H1 (cell line): ENCODE measurements around the gene MYL6B. TPM values are rescaled to one million over a fixed set of nuclear protein-coding genes. Genes with fewer than 3 reads are reported as not detected.
A peak's percentile ranks its signal among the peaks of the same experiment; 100 is the strongest.

Experiments
- CTCF ChIA-PET: fragments of 300-600 bp; sonication (Branson Sonifier 250); formaldehyde crosslinking; loops from one replicate; lab custom pipeline; 2021; ENCODE audit not compliant: partially characterized antibody; lab: Charles Lee
- POLR2A ChIA-PET: fragments of 300-600 bp; sonication (Branson Sonifier 250); formaldehyde crosslinking; loops from one replicate; lab custom pipeline; 2021; ENCODE audit warnings: inconsistent platforms; ENCODE audit not compliant: partially characterized antibody; lab: Charles Lee
- DNase-seq, 2 experiments: peaks; one replicate each; pipeline versions ENCODE4 v3.0.0 to v3.0.0-alpha.2; 2010 to 2022; ENCODE audit warnings: low spot score in 2 of 2, low read depth in 1 of 2, mixed read lengths in 1 of 2
- FAIRE-seq: peaks from 2 replicates; lab custom pipeline; 2011; peaks lifted over from hg19 to GRCh38; lab: Jason Lieb, UNC
- H2AFZ ChIP-seq: 2 replicates; pipeline ENCODE4 v1.8.1; 2012; ENCODE audit warnings: low read length, inconsistent platforms
- H2AK5ac ChIP-seq: 2 replicates; pipeline ENCODE4 v1.6.1; 2013; ENCODE audit warnings: low read depth, low read length
- H2BK120ac ChIP-seq: replicated peaks from 2 replicates; pipeline ENCODE3; 2013; ENCODE audit warnings: low read depth, low read length, inconsistent platforms
- H2BK12ac ChIP-seq: 2 replicates; pipeline ENCODE4 v1.6.1; 2013; ENCODE audit warnings: low read depth, low read length
- H2BK15ac ChIP-seq: 2 replicates; pipeline ENCODE4 v1.6.1; 2013; ENCODE audit warnings: low read length
- H2BK20ac ChIP-seq: 2 replicates; pipeline ENCODE4 v1.6.1; 2013; ENCODE audit warnings: low read length
- H2BK5ac ChIP-seq: 2 replicates; pipeline ENCODE4 v1.6.1; 2013; ENCODE audit warnings: low read depth, low read length
- H3K14ac ChIP-seq: 2 replicates; pipeline ENCODE4 v1.6.1; 2013; ENCODE audit warnings: inconsistent platforms; ENCODE audit not compliant: insufficient read length
- H3K18ac ChIP-seq: 2 replicates; pipeline ENCODE4 v1.6.1; 2013; ENCODE audit warnings: low read length; ENCODE audit errors: extremely low read depth
- H3K23ac ChIP-seq: 2 replicates; pipeline ENCODE4 v1.6.1; 2013; ENCODE audit warnings: inconsistent platforms; ENCODE audit not compliant: insufficient read length
- H3K23me2 ChIP-seq: 2 replicates; pipeline ENCODE4 v1.6.1; 2013; ENCODE audit warnings: low read depth, low read length
- H3K27ac ChIP-seq: 2 replicates; pipeline ENCODE4 v1.6.1; 2011; ENCODE audit warnings: low read depth, low read length, inconsistent platforms
- H3K27me3 ChIP-seq, 4 experiments: replicated peaks in 1 of 4; 1 replicate in 1 of 4; 2 replicates in 3 of 4; pipeline versions ENCODE4 v1.6.1 to v1.8.1; 2011 to 2013; ENCODE audit warnings: low read length in 3 of 4, mild to moderate bottlenecking in 3 of 4, inconsistent platforms in 2 of 4, mixed read lengths in 2 of 4, moderate library complexity in 1 of 4; ENCODE audit not compliant: control insufficient read depth in 3 of 4, insufficient read depth in 3 of 4; ENCODE audit errors: extremely low read depth in 1 of 4
- H3K36me3 ChIP-seq, 4 experiments: 2 replicates each; pipeline versions ENCODE4 v1.6.1 to v1.8.1; 2011 to 2013; ENCODE audit warnings: mild to moderate bottlenecking in 4 of 4, low read length in 3 of 4, moderate library complexity in 2 of 4, control low read depth in 1 of 4, inconsistent platforms in 1 of 4; ENCODE audit not compliant: insufficient read depth in 4 of 4, control insufficient read depth in 2 of 4
- H3K4ac ChIP-seq: replicated peaks from 2 replicates; pipeline ENCODE3; 2013; ENCODE audit warnings: low read length, low read depth, mixed read lengths, inconsistent platforms; ENCODE audit not compliant: insufficient read length
- H3K4me1 ChIP-seq, 4 experiments: replicated peaks in 1 of 4; 1 replicate in 1 of 4; 2 replicates in 3 of 4; pipeline versions ENCODE4 v1.6.1 to v1.8.1; 2011 to 2013; ENCODE audit warnings: low read length in 3 of 4, inconsistent platforms in 2 of 4, mixed read lengths in 1 of 4; ENCODE audit not compliant: insufficient read depth in 4 of 4, control insufficient read depth in 3 of 4
- H3K4me2 ChIP-seq, 2 experiments: 2 replicates each; pipeline versions ENCODE4 v1.6.1 to v1.8.1; 2011 to 2013; ENCODE audit warnings: low read depth in 2 of 2, low read length in 2 of 2, control low read depth in 1 of 2, inconsistent platforms in 1 of 2, mild to moderate bottlenecking in 1 of 2; ENCODE audit not compliant: insufficient read depth in 1 of 2
- H3K4me3 ChIP-seq, 4 experiments: fragments of 200-600, 300-600 bp in 1 of 4; sonication (generic), shearing (Covaris generic), sonication (Bioruptor Twin) in 1 of 4; 2 replicates each; pipeline versions ENCODE4 v1.5.1 to v1.8.1; 2011 to 2016; ENCODE audit warnings: low read length in 4 of 4, low read depth in 3 of 4, control low read depth in 2 of 4, inconsistent platforms in 2 of 4, mild to moderate bottlenecking in 2 of 4, mixed read lengths in 1 of 4, moderate library complexity in 1 of 4; ENCODE audit not compliant: insufficient read depth in 2 of 4; ENCODE audit errors: extremely low read depth in 1 of 4
- H3K56ac ChIP-seq: replicated peaks from 2 replicates; pipeline ENCODE3; 2013; ENCODE audit warnings: low read depth, mild to moderate bottlenecking, mixed read lengths, low read length, inconsistent platforms; ENCODE audit not compliant: insufficient read length
- H3K79me1 ChIP-seq: 2 replicates; pipeline ENCODE4 v1.6.1; 2013; ENCODE audit warnings: low read depth, low read length, control low read depth
- H3K79me2 ChIP-seq, 2 experiments: 2 replicates each; pipeline versions ENCODE4 v1.6.1 to v1.8.1; 2012 to 2013; ENCODE audit warnings: low read length in 2 of 2, mild to moderate bottlenecking in 2 of 2, inconsistent platforms in 1 of 2; ENCODE audit not compliant: insufficient read depth in 2 of 2, control insufficient read depth in 1 of 2
- H3K9ac ChIP-seq, 4 experiments: replicated peaks in 1 of 4; 1 replicate in 1 of 4; 2 replicates in 3 of 4; pipeline versions ENCODE4 v1.6.1 to v1.8.1; 2011 to 2013; ENCODE audit warnings: low read depth in 3 of 4, low read length in 3 of 4, control low read depth in 2 of 4, mild to moderate bottlenecking in 2 of 4, moderate library complexity in 2 of 4, inconsistent platforms in 1 of 4; ENCODE audit errors: extremely low read depth in 1 of 4
- H3K9me3 ChIP-seq, 2 experiments: 2 replicates each; pipeline versions ENCODE4 v1.6.1 to v1.8.1; 2012 to 2013; ENCODE audit warnings: mild to moderate bottlenecking in 2 of 2, moderate library complexity in 2 of 2, control low read depth in 1 of 2, inconsistent platforms in 1 of 2, low read depth in 1 of 2, low read length in 1 of 2, mixed read lengths in 1 of 2; ENCODE audit not compliant: insufficient read depth in 2 of 2
- H4K20me1 ChIP-seq, 2 experiments: replicated peaks in 1 of 2; 2 replicates each; pipeline versions ENCODE3 to v1.8.1; 2011 to 2013; ENCODE audit warnings: inconsistent platforms in 2 of 2, low read length in 2 of 2, mild to moderate bottlenecking in 1 of 2; ENCODE audit not compliant: insufficient read depth in 2 of 2, control insufficient read depth in 1 of 2
- H4K5ac ChIP-seq: 2 replicates; pipeline ENCODE4 v1.6.1; 2013; ENCODE audit warnings: low read length, low read depth, mixed read lengths, inconsistent platforms; ENCODE audit not compliant: insufficient read length
- H4K8ac ChIP-seq: 2 replicates; pipeline ENCODE4 v1.8.0; 2013; ENCODE audit warnings: mild to moderate bottlenecking, moderate library complexity, low read length, inconsistent platforms; ENCODE audit not compliant: insufficient read depth; ENCODE audit errors: extremely low read depth
- H4K91ac ChIP-seq: replicated peaks from 2 replicates; pipeline ENCODE3; 2013; ENCODE audit warnings: low read length, mixed read lengths, inconsistent platforms; ENCODE audit not compliant: insufficient read length
- CHD1 ChIP-seq: IDR thresholded peaks from 2 replicates; pipeline ENCODE4 v1.6.1; 2012; ENCODE audit warnings: low read depth, low read length, improper control_type of control experiment
- EGR1 ChIP-seq: IDR thresholded peaks from 2 replicates; pipeline ENCODE4 v1.6.1; 2011; ENCODE audit warnings: low read depth, low read length, borderline replicate concordance
- EZH2 ChIP-seq: fragments of 200-600 bp; sonication (generic); IDR thresholded peaks from 2 replicates; pipeline ENCODE4 v1.7.1; 2012; ENCODE audit warnings: low read depth, mild to moderate bottlenecking, moderate library complexity, low read length, inconsistent platforms; ENCODE audit not compliant: severe bottlenecking
- POLR2A ChIP-seq, 2 experiments: IDR thresholded peaks; 1 replicate in 1 of 2; 2 replicates in 1 of 2; pipeline ENCODE4 v1.6.1; 2011; ENCODE audit warnings: low read depth in 2 of 2, low read length in 2 of 2, mild to moderate bottlenecking in 2 of 2; ENCODE audit errors: control extremely low read depth in 1 of 2
- SP1 ChIP-seq: IDR thresholded peaks from 2 replicates; pipeline ENCODE4 v1.6.1; 2011; ENCODE audit warnings: low read depth, low read length
- WGBS, 2 experiments: shearing (Covaris generic) in 1 of 2; methylation state at CpG; one replicate each; pipeline versions ENCODE4 v1.1.6 to v1.1.7; 2013 to 2015; ENCODE audit warnings: low lambda C conversion rate in 2 of 2, mixed read lengths in 2 of 2, inconsistent platforms in 1 of 2, low coverage in 1 of 2, missing lambda C conversion rate in 1 of 2; ENCODE audit not compliant: insufficient replicate concordance in 2 of 2, insufficient coverage in 1 of 2, insufficient read length in 1 of 2; ENCODE audit errors: extremely low coverage in 1 of 2, missing lambda C conversion rate in 1 of 2; 5-methylcytosine and 5-hydroxymethylcytosine counted together
- polyA plus RNA-seq, 7 experiments: library from polyadenylated mRNA; depleted of rRNA in 3 of 7; stranded (reverse) in 5 of 7; unstranded in 2 of 7; fragments of >200 nt in 5 of 7; fragments of 200-250 nt in 2 of 7; gene quantifications; 1 replicate in 5 of 7; 2 replicates in 1 of 7; 4 replicates in 1 of 7; pipeline versions ENCODE4 v1.2.1 to v1.2.3, GENCODE V29; 2011 to 2013; ENCODE audit warnings: missing spikeins in 2 of 7, mixed read lengths in 2 of 7
- total RNA-seq: library from RNA; stranded (reverse); fragmentation: NEBNext Ultra II Directional; extraction: Animal tissue kit (Norgen Biotek cat#: 25700); gene quantifications from 2 replicates; pipeline ENCODE4 v1.2.1, GENCODE V29; 2021

Gene MYL6B
- total and polyA plus RNA-seq, 2 of the 8 experiments (the other 6 are each of a cell fraction or from before 2014, with no cell fraction given) = 163 to 202 TPM

DNA sequence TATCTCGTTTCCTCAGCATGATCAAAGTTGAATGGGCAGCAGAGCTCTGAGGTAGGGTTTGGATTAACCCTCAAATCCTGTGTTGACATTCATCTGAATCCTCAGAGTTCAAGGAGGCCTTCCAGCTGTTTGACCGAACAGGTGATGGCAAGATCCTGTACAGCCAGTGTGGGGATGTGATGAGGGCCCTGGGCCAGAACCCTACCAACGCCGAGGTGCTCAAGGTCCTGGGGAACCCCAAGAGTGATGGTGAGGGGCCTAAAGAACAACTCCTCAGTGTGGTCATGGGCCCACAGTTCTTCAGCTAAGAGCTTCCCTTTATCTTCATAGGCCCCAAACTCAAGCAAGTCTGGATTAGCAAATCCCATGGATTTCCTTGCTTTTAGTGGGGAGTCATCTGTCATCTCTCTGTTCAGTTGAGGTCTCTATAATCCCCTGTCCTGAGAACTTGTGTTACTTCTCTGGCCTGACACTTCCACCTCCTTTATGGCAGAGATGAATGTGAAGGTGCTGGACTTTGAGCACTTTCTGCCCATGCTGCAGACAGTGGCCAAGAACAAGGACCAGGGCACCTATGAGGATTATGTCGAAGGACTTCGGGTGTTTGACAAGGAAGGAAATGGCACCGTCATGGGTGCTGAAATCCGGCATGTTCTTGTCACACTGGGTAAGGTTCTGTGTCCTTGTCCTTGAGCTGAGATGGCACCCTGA is 7.2 kb downstream of the MYL6B start:
- Histone ChIP-seq H2BK5ac (peak overlapping the region; percentile 93; the same call in 1 of the 2 replicates), H3K23me2 (peaks cover 19% of the 10 kb centered on the region), H2BK20ac (peak overlapping the region; percentile 3; the same call in 1 of the 2 replicates), H3K14ac (no peak overlapping the region), H3K23ac (no peak overlapping the region), H3K4me3 (peak overlapping the region; percentile 63 to 97 (median 93)), H3K79me1 (peaks cover 5% of the 10 kb centered on the region; the same call in 1 of the 2 replicates), H3K79me2 (peaks cover 3 to 25% of the 10 kb centered on the region in 2 experiments), H2BK15ac (no peak overlapping the region), H3K36me3 (peaks cover 29 to 67% (median 45%) of the 10 kb centered on the region in 4 experiments), H3K9ac (peak overlapping the region in 3 of 4 experiments; percentile 92 to 99 (median 97); a peak in 6 of 7 replicates), H4K20me1 (peaks cover 11 to 23% of the 10 kb centered on the region in 2 experiments), H2AK5ac (peak overlapping the region; percentile 25; the same call in 1 of the 2 replicates), H3K56ac (no peak overlapping the region), H3K27me3 (no peaks in the 10 kb centered on the region), H3K4me2 (peak overlapping the region; percentile 77 to 92), H4K91ac (no peak overlapping the region), H3K27ac (peak overlapping the region; percentile 99; the same call in 1 of the 2 replicates), H3K9me3 (no peaks in the 10 kb centered on the region), H3K4ac (no peak overlapping the region), H2AFZ (no peak overlapping the region), H3K4me1 (peaks cover 3 to 33% (median 20%) of the 10 kb centered on the region in 4 experiments), H3K18ac (no peak overlapping the region), H2BK120ac (no peak overlapping the region), H4K5ac (no peak overlapping the region), H4K8ac (no peak overlapping the region), H2BK12ac (no peak overlapping the region)
- CTCF ChIA-PET = interaction anchor here (0.7 to 6.8 kb wide), 9 partner anchors 9 to 40 kb away, joined by 3 to 47 read pairs (median 5); partner anchors contain the start of genes SMARCC2 and ZC3H10
- TF ChIP-seq POLR2A (IDR thresholded peaks at IDR 0.05; ENCODE audit: control extremely low read depth in 1 of 2, low read depth in 2 of 2, low read length in 2 of 2) (peak in 1 of 2 experiments; percentile 46; a peak in 1 of 3 replicates), SP1 (0 out of 2 replicates have a peak, but pooled peaks have one; percentile 49), EGR1 (no peak), EZH2 (no peak), CHD1 (no peak)
- DNase-seq (no peak), FAIRE-seq (no peak)
- POLR2A ChIA-PET = interaction anchor here (0.6 to 15.6 kb wide), 29 partner anchors 20 to 474 kb away, joined by 3 to 656 read pairs (median 4); partner anchors contain the start of genes ANKRD52, CNPY2, COQ10A and PA2G4
- WGBS, 2 experiments = 87% methylated on average over 8 of the region's 8 CpGs; no CpG with 5 or more reads in 1 of the 2 experiments
